Right lobe of liver (tissue), 4 donors: ENCODE measurements around the gene PRAMEF1.

Source experiments
- POLR2A ChIP-seq: fragments of 450-650 bp; IDR thresholded peaks from one replicate; pipeline ENCODE4 v1.6.1; 2017; ENCODE audit warnings: antibody characterized with exemption, mild to moderate bottlenecking
- TF ChIP-seq, protein P1 (sequence below), 4 donors: fragments of 200-600 bp in 3 of 4; fragments of 450-650 bp in 1 of 4; IDR thresholded peaks; one replicate each; pipeline versions ENCODE4 v1.5.1 to v1.8.0; 2016 to 2022; ENCODE audit warnings: antibody characterized with exemption in 4 of 4, mild to moderate bottlenecking in 2 of 4
- donor health status: DM: no; HTN: no; CAD: no.
- donor health status: DM: no; HTN: no; CAD: no.
- donor health status: DM: no; HTN: yes; CAD: no.

DNA sequence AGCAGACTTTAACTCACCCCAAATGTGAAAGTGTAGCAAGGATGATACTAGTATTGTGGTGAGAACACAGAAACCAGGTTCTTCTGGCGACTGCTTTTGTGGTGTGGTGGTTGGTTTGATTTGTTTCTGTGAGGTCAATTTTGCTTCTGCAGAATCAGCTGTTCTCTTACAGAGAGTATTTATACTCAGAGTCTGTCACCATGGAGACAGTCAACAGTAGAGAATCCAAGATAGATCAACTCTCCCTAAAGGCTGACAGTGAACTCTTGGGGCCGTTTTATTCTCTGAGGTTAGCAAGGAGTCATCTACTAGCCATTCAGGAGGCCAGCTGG lies 45.2 kb upstream of the PRAMEF1 start, which contains the start of gene CFAP107:
- TF ChIP-seq, protein P1, sequence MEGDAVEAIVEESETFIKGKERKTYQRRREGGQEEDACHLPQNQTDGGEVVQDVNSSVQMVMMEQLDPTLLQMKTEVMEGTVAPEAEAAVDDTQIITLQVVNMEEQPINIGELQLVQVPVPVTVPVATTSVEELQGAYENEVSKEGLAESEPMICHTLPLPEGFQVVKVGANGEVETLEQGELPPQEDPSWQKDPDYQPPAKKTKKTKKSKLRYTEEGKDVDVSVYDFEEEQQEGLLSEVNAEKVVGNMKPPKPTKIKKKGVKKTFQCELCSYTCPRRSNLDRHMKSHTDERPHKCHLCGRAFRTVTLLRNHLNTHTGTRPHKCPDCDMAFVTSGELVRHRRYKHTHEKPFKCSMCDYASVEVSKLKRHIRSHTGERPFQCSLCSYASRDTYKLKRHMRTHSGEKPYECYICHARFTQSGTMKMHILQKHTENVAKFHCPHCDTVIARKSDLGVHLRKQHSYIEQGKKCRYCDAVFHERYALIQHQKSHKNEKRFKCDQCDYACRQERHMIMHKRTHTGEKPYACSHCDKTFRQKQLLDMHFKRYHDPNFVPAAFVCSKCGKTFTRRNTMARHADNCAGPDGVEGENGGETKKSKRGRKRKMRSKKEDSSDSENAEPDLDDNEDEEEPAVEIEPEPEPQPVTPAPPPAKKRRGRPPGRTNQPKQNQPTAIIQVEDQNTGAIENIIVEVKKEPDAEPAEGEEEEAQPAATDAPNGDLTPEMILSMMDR (IDR thresholded peaks at IDR 0.05): no peak
- no peak for TF ChIP-seq POLR2A
